Muscle of arm (tissue), 12 donors: ENCODE results near the gene PLEKHS1. TPM values are rescaled to one million over a fixed set of nuclear protein-coding genes. Genes with fewer than 3 reads are reported as not detected.
"Not testable (repeated sequence)": the region's sequence is repeated elsewhere in the genome, so short reads cannot be mapped to it uniquely, and the experiment has no call there.

ENCODE experiments used
- DNase-seq: peaks from one replicate; pipeline ENCODE4 v3.0.0-alpha.2; 2013
- polyA plus RNA-seq, 12 donors: library from polyadenylated mRNA; unstranded; fragments of 120-200 nt; gene quantifications; one replicate each; pipeline ENCODE4 v1.2.1, GENCODE V29; 2013; ENCODE audit not compliant: insufficient read length in 12 of 12

Gene PLEKHS1
- polyA plus RNA-seq, 12 donors = 0.06 to 0.44 (median 0.09) TPM; not detected in 5

DNA sequence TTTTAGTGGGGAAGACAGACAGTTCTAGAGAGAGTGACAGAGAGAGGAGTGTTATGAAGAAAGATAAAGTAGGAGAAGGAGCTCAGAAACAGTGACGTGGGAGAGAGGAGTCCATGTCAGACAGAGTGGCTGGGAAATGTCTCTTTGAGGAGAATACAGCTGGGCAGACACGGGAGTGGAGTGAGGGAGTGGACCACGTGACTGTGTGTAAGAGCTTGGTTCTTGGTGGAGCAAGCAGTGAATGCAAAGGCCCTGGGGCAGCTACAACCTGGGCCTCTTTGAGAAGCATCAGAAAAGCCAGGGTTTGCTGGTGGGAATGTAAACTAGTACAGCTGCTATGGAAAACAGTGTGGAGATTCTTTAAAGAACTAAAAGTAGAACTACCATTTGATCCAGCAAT is 11.9 kb upstream of the PLEKHS1 start:
- no peak for DNase-seq

- DNase-seq = no peak
These were observed 10.6 kb upstream of the PLEKHS1 start for GRCh38 chr10:113740850-113741249.

DNA sequence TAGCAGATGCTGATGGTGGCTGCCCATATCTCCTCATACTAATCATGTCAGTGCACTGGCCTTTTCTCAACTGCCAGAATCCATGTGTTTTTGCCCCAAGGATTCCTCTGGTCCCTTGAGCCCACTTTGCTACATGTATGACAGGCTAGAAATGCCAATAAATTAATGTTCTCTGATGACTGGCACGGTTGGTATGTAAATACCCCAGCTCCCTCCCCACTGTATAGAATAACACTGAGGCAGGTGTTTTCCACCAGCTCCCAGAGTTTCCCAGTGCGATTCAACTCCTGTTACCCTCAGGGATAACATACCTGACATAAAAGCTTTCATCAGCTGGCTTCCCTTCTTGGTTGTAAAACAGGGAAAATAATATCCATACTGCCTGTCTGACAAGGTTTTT is 9.0 kb upstream of the PLEKHS1 start:
- DNase-seq = no peak

DNA sequence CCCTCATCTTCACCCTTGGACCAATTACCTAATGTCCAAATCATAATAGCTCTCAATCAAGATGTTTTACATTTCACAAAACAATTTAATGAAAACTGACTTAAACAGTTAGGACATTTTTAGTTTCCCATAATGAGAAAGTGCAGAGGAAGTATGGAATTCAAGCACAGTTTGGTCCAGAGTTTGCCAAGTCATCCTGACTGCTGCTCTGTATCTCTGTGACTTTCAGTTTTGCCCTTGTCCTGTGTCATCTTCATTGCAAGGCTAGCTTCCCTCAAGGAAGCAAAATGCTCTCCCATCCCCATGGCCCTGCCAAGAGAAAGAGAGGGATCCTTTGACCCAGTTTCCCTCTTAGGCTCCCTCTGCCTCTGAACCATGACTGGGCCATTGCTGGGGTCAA is 7.9 kb upstream of the PLEKHS1 start:
- DNase-seq = no peak

- DNase-seq = no peak
These were observed 6.1 kb upstream of the PLEKHS1 start for GRCh38 chr10:113745374-113745773.

- no peak for DNase-seq
These were observed 5.1 kb upstream of the PLEKHS1 start for GRCh38 chr10:113746217-113746957.

DNA sequence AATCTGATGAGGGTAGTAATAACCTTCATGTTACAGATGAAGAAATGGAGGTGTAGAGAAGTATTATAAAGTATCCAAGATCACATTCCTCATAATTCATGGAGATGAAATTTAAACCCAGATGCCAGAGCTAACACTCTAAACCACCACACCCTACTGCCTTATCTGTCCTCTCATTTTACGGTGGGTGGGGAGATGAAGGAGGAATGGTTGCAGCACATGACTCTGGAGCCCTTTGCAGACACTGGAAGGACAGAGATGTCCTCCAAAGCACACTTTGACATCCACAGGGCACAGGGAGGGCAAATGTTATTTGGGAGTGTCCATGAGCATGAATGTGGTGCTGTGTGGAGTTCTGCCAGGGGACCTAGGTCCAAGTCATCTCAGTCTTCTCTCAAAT is 1.1 kb downstream of the PLEKHS1 start:
- no peak for DNase-seq

DNA sequence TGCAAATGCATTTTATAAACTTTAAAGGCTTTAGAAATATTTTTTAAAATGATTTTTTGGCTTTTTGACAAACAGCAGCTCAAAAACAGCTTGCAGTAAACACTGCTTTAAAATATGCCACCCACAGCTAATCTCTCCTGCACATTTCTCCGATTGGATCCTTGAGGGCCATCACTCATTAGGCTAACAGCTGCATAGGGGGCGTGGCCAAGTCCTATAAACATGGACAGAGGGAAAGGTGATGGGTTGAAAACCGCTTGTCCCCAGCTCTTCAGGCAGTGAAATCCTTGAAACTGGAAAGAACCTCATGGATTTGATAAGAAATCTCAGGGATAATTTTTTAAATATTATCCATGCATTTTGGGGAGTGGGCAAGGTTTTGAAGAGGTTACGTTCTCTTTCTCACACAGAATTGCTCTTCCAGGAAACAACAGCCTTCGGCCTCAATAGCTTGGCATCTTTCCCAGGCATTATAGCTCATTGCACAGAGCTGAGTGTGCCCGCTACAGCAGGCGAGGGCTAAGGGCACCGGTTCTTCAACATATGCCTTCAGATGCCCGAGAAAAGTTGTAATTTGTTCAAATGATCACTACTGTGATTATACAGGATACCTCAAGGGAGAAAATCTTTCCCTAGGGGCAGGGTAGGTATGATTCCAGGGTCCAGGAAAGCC is 1.7 kb downstream of the PLEKHS1 start:
- no peak for DNase-seq

DNA sequence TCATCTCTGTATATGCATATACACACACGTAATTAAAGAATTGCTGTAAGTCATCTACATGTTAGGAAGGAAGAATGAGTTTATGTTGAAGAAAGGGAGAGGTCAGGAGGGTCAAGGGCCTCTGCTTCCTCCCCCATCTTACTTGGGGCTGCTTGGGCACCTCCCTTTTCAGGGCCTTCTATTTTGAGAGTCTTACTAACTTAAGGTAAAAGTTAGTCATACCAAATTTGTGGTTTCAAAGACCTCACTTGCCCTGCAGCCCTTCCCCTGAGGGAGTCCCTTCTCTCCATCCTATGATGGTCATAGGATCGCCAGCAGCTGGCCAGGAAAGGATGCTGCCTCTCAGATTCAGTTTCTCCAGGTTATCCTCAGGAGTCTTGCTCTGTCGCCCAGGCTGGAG is 2.6 kb downstream of the PLEKHS1 start:
- DNase-seq = no peak

- DNase-seq = no peak
These were observed 3.3 kb downstream of the PLEKHS1 start for GRCh38 chr10:113754768-113755167.

DNA sequence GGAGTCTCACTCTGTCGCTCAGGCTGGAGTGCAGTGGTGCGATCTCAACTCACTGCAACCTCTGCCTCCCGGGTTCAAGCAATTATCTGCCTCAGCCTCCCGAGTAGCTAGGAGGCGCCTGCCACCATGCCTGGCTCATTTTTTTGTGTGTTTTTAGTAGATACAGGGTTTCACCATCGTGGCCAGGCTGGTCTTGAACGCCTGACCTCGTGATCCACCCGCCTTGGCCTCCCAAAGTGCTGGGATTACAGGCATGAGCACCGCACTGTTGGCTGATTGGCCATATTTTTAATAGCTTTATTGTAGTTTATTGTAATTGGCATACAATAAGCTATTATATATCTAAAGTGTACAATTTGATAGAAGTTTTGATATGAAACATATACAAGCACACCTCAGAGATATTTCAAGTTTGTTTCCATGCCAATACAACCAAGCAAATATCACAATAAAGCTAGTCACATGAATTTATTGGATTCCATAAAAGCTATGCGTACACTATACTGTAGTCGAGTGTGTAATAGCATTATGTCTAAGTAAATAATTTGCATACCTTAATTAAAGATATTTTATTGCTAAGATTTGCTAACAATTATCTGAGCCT is 5.6 kb downstream of the PLEKHS1 start:
- DNase-seq = no peak

DNA sequence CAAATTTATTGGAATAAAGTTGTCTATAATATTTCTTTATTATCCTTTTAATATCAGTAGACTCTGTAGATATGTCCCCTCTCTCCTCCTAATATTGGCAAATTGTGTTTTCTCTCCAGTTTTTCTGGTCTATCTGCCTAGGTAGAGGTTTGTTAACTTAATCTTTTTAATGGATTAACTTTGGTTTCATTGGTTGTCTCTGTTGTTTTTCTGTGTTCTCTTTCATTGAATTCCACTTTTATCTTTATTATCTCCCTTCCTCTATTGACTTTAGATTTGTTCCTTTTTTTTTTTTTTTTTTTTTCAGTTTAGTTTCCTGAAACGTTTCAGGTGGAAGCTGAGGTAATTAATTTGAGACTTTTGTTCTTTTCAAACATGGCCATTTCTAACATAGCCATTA is 10.6 kb downstream of the PLEKHS1 start:
- DNase-seq = no peak

DNA sequence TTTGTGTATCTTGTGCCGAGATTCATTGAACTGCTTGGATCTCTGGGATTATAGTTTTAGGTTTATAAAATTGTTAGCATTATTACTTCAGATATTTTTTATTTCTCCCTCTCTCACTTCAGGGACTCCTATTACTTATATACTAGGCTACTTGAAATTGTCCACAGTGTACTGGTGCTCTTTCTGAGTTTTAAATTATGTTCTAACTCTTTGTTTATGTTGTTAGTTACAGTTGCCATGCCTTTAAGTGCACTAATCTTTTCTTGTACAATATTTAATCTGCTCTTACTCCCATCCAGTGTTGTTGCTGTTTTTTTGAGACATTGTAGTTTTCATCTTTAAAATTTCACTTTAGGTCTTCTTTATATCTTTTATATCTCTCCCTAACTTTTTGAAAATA is 13.1 kb downstream of the PLEKHS1 start:
- no peak for DNase-seq

- no peak for DNase-seq
These were observed 14.4 kb downstream of the PLEKHS1 start for GRCh38 chr10:113765910-113766309.

- DNase-seq = no peak
These were observed 15.7 kb downstream of the PLEKHS1 start for GRCh38 chr10:113767222-113767621.

DNA sequence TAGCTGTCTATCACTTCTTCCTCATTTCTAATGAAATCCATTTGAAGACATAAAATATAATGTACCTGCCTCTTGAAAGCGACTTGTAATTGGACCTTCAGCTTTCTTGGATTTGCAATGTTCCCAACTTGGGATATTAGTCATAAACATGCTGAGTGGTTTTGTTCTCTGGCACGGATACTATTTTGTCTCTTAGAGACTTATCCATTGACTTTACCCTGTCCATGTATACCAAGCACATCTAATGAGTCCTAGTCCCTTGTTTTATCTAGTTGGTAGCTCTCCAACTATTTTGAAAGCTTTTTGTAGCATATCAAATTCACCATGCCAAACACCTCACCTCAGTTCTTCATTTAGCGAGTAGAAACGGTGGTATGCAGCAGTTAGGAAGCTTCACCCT is 18.9 kb downstream of the PLEKHS1 start:
- no peak for DNase-seq

- DNase-seq = not testable (repeated sequence)
These were observed 19.6 kb downstream of the PLEKHS1 start for GRCh38 chr10:113771131-113771530.

DNA sequence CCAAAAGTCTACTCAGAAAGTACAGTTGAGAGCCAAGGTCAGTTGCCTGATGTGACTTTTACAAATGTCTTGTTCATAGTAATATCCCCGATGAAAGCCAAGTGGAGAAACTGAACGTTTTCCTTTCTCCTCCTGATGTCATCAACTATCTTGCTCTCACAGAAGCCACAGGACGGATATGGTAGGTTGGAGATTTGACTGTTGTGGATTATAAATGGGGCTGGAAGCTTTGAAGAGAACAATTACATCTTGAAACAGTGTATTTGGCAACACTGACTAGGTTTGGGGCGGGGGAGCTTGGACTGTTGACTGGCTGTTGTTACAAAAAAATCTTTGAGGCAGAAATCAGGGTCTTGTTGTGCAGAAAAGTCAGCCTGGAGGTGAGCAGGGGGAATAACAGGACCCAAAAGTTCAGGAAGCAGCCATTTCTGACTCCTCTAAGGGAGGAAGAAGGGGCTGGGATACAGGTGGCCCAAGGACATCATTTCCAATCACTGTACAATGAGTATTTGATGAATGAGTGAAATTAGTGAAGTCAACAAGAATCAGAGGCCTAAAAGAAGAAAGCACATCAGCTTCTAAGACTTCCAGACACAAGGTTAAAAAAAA is 24.3 kb downstream of the PLEKHS1 start:
- DNase-seq = no peak

DNA sequence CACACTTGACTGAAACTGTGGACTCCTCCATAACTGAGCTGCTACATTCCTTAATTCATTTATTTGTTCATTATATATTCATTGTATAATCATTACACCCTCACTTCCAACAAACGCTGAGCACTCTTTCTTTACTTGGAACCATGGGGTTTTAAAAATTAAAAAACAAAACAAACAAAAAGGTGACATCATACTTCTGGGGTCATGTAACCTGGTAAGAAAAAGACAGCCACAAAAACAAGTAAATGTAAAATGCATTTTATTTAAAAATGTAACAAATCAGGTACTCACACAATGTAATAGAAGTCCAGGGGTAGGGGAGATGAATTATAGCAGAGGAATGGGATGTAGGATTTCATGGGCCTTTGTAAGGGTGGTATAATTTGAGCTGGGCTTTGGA is 25.1 kb downstream of the PLEKHS1 start:
- no peak for DNase-seq

- no peak for DNase-seq
These were observed 29.3 kb downstream of the PLEKHS1 start for GRCh38 chr10:113780681-113781250.

- DNase-seq = no peak
These were observed 30.9 kb downstream of the PLEKHS1 start for GRCh38 chr10:113782367-113782766.

GRCh38 chr10:113782986-113783704 is 31.7 kb downstream of the PLEKHS1 start:
- no peak for DNase-seq
